Activated T-cell treated with anti-CD3 and anti-CD28 coated beads, Interleukin-2, amount 50 U/mL, for 48 hours (primary cell): ENCODE measurements around the gene PRMT7.

Source experiments
- DNase-seq, 2 experiments: peaks; one replicate each; pipeline ENCODE4 v3.0.0-alpha.2; 2020

The PRMT7 gene

GRCh38 chr16:68364561-68364998, 53.8 kb downstream of the PRMT7 start:
- DNase-seq, result peak in 1 of 2 experiments; percentile 20

GRCh38 chr16:68365167-68365817, 54.5 kb downstream of the PRMT7 start:
- no peak for DNase-seq

DNA sequence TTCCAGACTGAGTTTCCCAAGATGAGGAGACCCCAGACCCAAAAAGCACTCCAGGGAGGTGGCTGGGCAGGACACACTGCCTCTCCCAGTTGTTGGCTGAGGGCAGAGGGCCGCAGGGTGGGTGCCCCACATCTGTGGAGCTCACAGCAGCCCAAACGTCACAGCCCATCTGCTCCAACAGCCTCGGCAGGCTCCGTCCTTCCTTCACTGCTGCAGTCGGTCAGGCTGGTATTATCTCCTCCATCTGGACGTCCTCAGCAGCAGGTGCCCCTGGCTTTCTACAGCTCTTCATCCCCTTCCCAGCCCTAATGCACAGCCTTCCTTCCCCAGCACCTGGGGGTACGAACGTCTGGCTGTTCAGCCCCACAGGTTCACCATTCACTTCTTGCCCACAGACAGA, 55.2 kb downstream of the PRMT7 start:
- DNase-seq, result peak in 1 of 2 experiments; percentile 17

- DNase-seq, result peak; percentile 60 to 65
These were observed 56.2 kb downstream of the PRMT7 start for GRCh38 chr16:68367030-68367429.

GRCh38 chr16:68367440-68367839, 56.6 kb downstream of the PRMT7 start:
- no peak for DNase-seq

DNA sequence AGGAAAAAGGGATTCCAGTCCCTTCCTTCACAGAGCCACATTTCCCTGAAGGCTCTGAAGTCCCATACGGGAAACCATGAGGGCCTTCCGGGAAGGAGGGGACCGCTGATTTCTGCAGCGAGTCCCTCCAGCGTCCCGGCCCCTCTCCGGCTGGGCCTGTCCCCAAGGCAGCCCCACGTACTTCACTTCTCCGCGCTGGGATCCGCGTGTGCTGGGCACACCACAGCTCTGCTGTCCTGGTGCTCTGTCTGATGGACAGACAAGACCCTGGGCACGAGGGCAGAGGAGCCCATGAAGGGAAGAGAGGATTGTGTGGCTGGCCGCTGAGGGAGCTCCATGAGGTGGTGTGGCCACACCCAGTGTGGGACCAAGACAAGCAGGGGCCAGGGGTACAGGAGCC, 57.1 kb downstream of the PRMT7 start:
- peak in 1 of 2 experiments; percentile 19 for DNase-seq

- DNase-seq, result peak in 1 of 2 experiments; percentile 46
These were observed 57.6 kb downstream of the PRMT7 start for GRCh38 chr16:68368301-68368888.

GRCh38 chr16:68369168-68369567, 58.3 kb downstream of the PRMT7 start:
- DNase-seq, result no peak

DNA sequence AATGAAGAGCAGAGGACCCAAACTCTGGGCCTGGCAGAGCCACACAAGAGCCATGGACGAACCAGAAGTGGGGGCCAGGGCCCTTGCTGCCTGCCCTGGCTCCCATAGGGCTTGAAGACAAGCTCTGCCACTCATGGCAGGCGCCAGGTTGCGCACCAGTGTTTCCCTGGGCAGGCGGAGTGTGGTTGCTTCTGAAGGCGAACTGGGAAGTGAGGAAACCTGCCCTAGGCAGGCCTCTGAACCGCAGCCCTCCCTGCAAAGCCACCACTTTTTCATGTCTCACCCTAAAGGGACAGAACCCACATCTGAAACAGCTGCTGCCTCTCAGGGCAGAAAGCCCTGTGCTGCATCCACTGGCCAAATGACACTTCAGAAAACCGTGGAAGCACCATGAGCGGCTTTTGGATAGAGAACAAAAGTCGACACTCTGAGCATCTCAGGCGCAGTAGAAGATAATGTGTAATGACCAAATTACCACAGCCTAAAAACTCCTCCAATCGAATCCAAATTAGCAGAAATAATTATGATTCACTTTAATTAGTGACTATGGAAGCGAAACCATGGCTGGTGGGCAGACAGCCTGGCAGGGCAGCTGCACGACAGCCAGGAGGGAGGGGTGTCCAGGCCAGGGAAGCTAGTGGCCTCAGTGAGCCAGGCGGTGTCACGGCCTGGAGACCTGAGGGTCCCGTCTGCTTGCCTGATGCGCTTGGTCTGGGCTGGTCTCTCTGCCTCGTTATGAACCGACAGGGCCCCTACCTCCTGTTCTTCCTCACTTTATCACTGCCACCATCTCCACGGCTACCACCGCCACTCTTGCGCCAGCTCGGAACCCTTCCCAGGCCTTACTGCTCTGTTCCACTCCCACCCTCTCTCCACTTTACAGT, 59.1 kb downstream of the PRMT7 start:
- DNase-seq, result peak; percentile 66 to 71

DNA sequence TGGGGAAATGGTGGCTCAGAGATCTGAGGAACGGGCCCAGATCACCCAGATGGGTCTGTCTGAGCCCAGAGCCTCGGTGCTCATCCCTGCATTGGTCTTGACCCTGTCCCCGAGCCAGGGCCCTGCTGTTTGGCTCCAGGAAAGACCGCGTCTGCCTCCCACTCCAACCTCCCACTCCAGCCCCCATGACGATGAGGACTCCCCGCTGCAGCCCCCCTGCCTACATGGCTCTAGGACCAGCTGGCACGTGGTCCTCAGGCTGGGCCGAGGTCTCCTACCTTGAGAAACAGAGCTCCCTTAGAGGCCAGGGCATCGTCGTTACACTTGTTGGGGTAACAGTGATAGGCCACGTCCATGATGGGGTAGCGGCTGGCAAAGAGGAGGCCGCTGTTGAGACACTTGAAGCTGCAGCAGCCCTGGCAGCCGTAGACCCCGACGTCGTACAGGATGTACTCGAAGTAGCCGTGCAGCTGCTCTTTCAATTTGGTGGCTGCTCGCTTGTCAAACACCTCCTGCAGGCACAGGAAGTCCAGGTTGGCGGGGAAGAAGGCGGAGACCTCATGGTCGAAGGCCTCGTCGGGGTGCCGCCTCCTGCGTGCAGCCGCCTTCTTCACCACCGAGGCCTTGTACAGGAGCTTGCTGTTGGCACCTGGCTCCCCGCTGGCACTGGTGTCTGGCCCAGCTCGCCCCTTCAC, 59.9 kb downstream of the PRMT7 start:
- peak in 1 of 2 experiments; percentile 53 for DNase-seq

DNA sequence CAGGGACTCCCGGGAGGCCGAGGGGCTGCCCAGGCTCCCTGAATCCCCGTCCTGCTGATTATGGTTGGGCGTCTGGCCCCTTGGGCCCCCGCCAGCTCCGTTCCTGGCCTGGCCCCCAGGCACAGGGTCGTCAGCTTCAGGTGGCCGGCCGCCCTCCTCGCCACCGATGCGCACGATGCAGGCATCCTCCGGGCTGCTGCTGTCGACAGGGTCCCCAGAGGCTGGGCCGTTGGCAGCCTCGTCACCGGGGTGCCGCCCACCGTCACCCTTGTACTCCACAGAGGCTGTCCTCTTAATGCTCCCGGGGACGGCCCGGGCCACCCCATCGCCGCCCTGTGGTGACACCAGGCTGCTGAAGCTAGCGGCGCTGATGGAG, 60.4 kb downstream of the PRMT7 start:
- DNase-seq, result no peak

DNA sequence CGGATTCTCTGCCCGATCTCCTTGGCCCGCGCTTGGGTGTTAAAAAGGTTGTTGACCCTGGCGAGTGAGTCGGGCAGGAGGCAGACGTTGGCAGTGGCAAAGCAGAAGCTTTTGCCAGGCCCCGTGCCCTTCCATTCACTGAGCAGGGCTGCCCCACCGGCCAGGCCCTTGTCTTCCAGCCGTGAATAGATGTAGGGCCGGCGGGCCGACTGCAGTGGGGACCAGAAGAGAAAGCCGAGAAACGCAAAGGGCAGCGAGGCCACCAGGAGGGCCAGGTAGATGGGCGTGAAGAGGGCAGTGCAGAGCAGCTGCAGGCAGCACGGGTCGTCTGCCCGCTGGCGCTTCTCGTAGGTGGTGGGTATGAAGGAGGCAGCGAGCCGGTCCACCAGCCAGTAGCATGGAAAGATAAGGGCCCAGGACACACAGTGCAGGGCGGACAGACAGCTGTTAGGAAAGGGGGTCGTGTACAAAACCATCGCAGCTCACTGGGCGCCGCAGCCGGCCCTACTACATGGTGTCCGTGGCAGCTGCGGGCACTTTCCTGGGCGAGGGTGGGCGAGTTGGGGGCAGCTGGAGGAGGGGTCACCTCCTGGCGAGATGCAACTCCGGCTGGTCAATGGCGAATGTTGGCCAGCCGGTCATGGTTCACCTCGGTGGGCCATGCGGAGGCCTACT, 61.0 kb downstream of the PRMT7 start:
- DNase-seq, result no peak

DNA sequence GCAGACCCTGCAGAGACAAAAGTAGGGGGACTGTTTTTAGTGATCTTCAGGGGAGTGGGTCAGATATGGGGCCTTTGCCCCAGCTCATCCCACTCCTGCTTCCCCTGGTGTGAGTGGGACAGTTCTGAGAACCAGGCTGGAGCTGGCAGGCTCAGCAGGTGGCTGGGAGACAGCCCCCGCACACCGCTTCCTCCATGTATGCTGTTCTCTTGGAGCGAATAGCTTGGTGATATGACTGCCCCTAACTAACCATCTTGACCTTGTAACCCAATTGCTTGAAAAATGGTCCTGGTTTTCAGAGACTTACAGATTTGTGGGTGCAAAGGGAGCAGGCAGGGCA, 61.5 kb downstream of the PRMT7 start:
- no peak for DNase-seq

DNA sequence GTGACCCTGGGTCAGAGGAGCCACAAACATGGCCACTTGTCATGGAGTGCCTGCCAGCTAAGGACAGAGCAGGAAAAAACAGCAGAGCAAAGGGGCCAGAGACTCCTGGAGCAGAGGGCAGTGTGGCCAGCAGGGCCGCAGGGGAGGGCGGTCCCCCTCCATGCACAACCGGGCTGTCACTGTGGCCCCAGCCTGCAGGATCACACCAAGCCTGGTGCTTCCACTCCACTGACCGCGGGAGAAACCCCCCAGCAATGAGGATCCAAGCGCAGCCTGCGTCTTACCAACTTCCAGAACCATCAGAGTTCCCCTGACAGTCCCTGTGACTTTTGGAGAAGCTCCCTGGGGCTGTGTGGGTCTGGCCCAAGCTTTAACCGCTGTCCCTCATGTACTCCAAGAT, 62.0 kb downstream of the PRMT7 start:
- DNase-seq, result no peak

- no peak for DNase-seq
These were observed 62.9 kb downstream of the PRMT7 start for GRCh38 chr16:68373528-68374245.

- no peak for DNase-seq
These were observed 63.5 kb downstream of the PRMT7 start for GRCh38 chr16:68374246-68374805.

DNA sequence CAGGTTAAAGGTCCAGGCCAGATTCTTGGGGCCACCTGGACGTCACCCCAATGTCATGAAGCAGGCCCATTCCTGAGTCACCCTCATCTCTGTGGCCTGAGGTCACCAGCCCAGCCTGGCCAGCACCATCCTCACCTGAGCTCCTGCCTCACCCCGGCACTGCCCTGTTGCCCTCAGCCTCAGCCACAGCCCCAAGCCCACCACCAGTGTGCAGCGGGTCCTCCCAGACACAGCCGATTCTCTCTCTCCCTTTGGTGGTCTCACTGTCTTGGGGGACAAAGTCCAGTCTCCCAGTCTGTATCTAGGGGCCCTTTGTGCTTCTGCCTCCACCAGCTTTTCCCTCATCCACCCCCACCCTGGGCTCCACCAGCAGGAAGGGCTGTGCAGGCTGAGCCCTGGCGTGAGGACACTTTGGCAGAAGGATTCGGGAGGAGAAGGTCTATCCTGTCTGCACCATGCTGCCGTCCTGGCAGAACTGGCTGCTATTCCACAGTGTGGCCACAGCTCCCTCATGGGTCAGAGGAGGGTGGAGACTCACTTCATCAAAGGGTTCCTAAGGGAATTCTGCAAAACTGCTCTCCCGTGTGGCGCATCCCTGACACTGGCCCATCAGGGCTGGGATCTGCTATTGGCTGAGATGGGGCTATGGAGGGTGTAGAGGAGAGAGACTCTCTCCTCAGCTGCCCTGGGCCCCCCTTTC, 64.3 kb downstream of the PRMT7 start:
- no peak for DNase-seq

DNA sequence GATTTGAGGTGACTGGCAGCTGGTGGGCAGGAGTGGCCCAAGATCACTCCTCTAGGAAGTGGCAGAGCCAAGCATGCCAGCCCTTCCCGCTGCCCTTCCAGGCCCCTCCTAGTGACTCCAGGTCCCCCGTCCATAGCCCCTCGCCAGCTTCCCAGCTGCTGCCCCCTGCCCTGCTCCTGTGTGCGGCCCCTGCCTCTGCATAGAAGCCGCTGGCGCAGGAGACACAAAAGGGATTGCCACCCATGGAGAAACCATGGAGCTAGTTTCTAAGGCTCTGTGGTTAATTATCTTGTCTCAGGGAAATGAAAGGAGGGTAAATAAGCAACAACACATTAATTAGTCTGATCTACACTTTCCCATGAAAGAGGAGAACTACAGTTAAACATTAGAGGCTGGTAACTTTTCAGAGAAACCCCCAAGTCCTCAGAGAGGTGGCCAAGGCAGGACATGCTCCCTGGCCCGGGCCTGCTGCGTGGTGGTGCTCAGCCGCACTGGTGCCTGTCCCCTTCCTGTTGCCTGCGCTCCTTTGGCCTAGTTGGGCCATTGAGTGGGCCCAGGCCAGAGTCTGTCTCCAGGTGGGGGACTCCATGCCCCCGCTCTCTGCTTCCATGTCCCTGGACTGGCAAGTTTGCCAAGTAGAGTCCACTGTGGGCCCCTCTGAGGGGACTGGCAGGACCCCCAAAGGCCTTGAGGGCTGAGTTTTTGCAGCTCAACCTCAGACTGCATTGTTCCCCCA, 65.2 kb downstream of the PRMT7 start:
- DNase-seq, result no peak

GRCh38 chr16:68376590-68376989, 65.8 kb downstream of the PRMT7 start:
- no peak for DNase-seq

- DNase-seq, result no peak
These were observed 66.4 kb downstream of the PRMT7 start for GRCh38 chr16:68377221-68377620.
